ENCODE results near the gene SFN.
"Not testable (repeated sequence)": the region's sequence is repeated elsewhere in the genome, so short reads cannot be mapped to it uniquely, and the experiment has no call there.

DNA sequence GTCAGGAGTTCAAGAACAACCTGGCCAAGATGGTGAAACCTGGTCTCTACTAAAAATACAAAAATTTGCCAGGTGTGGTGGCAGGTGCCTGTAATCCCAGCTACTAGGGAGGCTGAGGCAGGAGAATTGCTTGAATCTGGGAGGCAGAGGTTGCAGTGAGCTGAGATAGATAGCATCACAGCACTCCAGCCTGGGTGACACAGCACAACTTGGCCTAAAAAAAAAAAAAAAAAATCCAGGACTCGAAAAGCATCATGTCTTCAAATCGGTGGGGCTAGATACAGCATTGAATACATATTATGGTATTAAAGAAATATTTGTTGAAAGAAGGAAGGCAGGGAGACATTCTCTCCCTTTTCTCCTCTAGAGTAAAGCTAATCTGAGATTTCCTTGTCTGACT is 10.1 kb downstream of the SFN start:
- not testable (repeated sequence) for TF ChIP-seq EZH2 (IDR thresholded peaks at IDR 0.05; ENCODE audit: borderline replicate concordance, insufficient read depth, low read depth, low read length, poor library complexity, severe bottlenecking)
- TF ChIP-seq, protein P1, sequence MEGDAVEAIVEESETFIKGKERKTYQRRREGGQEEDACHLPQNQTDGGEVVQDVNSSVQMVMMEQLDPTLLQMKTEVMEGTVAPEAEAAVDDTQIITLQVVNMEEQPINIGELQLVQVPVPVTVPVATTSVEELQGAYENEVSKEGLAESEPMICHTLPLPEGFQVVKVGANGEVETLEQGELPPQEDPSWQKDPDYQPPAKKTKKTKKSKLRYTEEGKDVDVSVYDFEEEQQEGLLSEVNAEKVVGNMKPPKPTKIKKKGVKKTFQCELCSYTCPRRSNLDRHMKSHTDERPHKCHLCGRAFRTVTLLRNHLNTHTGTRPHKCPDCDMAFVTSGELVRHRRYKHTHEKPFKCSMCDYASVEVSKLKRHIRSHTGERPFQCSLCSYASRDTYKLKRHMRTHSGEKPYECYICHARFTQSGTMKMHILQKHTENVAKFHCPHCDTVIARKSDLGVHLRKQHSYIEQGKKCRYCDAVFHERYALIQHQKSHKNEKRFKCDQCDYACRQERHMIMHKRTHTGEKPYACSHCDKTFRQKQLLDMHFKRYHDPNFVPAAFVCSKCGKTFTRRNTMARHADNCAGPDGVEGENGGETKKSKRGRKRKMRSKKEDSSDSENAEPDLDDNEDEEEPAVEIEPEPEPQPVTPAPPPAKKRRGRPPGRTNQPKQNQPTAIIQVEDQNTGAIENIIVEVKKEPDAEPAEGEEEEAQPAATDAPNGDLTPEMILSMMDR (IDR thresholded peaks at IDR 0.05) = not testable (repeated sequence)
